ENCODE data around the gene RPS6KC1. TPM values are rescaled to one million over a fixed set of nuclear protein-coding genes. Genes with fewer than 3 reads are reported as not detected.

The RPS6KC1 gene
- total and polyA plus RNA-seq, 9 of the 15 experiments (the other 6 are each of a cell fraction or from before 2014, with no cell fraction given), result 4.3 to 34.6 (median 20.9) TPM

- TF ChIP-seq, protein P1, sequence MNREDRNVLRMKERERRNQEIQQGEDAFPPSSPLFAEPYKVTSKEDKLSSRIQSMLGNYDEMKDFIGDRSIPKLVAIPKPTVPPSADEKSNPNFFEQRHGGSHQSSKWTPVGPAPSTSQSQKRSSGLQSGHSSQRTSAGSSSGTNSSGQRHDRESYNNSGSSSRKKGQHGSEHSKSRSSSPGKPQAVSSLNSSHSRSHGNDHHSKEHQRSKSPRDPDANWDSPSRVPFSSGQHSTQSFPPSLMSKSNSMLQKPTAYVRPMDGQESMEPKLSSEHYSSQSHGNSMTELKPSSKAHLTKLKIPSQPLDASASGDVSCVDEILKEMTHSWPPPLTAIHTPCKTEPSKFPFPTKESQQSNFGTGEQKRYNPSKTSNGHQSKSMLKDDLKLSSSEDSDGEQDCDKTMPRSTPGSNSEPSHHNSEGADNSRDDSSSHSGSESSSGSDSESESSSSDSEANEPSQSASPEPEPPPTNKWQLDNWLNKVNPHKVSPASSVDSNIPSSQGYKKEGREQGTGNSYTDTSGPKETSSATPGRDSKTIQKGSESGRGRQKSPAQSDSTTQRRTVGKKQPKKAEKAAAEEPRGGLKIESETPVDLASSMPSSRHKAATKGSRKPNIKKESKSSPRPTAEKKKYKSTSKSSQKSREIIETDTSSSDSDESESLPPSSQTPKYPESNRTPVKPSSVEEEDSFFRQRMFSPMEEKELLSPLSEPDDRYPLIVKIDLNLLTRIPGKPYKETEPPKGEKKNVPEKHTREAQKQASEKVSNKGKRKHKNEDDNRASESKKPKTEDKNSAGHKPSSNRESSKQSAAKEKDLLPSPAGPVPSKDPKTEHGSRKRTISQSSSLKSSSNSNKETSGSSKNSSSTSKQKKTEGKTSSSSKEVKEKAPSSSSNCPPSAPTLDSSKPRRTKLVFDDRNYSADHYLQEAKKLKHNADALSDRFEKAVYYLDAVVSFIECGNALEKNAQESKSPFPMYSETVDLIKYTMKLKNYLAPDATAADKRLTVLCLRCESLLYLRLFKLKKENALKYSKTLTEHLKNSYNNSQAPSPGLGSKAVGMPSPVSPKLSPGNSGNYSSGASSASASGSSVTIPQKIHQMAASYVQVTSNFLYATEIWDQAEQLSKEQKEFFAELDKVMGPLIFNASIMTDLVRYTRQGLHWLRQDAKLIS (CRISPR knock-in tag; IDR thresholded peaks at IDR 0.05), result peak; percentile 32; the same call in 1 of the 2 replicates
- TF ChIP-seq ZNF699 (CRISPR knock-in tag; IDR thresholded peaks at IDR 0.05; ENCODE audit: insufficient replicate concordance) (no peak), NUFIP1 (IDR thresholded peaks at IDR 0.05; ENCODE audit: partially characterized antibody) (no peak), MECOM (CRISPR knock-in tag; IDR thresholded peaks at IDR 0.05) (peak; percentile 33; the same call in 1 of the 2 replicates), GATAD2B (IDR thresholded peaks at IDR 0.05; ENCODE audit: borderline replicate concordance) (no peak), POLR2AphosphoS5 (IDR thresholded peaks at IDR 0.05; ENCODE audit: control insufficient read depth, insufficient read depth, low read depth, low read length) (peak; percentile 74; the same call in 1 of the 2 replicates), ZNF445 (CRISPR knock-in tag; IDR thresholded peaks at IDR 0.05; ENCODE audit: low read depth) (no peak), PCBP2 (IDR thresholded peaks at IDR 0.05; ENCODE audit: low read depth, low read length, poor library complexity, severe bottlenecking) (no peak), FOXP1 (CRISPR knock-in tag; IDR thresholded peaks at IDR 0.05) (no peak; the same call in 1 of the 2 replicates), ELK3 (CRISPR knock-in tag; IDR thresholded peaks at IDR 0.05) (no peak), ZNF668 (CRISPR knock-in tag; IDR thresholded peaks at IDR 0.05) (no peak), PRPF4 (IDR thresholded peaks at IDR 0.05; ENCODE audit: insufficient read depth, low read depth, low read length, poor library complexity, severe bottlenecking) (no peak)
- TF ChIP-seq, protein P2, sequence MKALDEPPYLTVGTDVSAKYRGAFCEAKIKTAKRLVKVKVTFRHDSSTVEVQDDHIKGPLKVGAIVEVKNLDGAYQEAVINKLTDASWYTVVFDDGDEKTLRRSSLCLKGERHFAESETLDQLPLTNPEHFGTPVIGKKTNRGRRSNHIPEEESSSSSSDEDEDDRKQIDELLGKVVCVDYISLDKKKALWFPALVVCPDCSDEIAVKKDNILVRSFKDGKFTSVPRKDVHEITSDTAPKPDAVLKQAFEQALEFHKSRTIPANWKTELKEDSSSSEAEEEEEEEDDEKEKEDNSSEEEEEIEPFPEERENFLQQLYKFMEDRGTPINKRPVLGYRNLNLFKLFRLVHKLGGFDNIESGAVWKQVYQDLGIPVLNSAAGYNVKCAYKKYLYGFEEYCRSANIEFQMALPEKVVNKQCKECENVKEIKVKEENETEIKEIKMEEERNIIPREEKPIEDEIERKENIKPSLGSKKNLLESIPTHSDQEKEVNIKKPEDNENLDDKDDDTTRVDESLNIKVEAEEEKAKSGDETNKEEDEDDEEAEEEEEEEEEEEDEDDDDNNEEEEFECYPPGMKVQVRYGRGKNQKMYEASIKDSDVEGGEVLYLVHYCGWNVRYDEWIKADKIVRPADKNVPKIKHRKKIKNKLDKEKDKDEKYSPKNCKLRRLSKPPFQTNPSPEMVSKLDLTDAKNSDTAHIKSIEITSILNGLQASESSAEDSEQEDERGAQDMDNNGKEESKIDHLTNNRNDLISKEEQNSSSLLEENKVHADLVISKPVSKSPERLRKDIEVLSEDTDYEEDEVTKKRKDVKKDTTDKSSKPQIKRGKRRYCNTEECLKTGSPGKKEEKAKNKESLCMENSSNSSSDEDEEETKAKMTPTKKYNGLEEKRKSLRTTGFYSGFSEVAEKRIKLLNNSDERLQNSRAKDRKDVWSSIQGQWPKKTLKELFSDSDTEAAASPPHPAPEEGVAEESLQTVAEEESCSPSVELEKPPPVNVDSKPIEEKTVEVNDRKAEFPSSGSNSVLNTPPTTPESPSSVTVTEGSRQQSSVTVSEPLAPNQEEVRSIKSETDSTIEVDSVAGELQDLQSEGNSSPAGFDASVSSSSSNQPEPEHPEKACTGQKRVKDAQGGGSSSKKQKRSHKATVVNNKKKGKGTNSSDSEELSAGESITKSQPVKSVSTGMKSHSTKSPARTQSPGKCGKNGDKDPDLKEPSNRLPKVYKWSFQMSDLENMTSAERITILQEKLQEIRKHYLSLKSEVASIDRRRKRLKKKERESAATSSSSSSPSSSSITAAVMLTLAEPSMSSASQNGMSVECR (CRISPR knock-in tag; IDR thresholded peaks at IDR 0.05), result peak; percentile 65; the same call in 1 of the 2 replicates
- TF ChIP-seq, protein P3, sequence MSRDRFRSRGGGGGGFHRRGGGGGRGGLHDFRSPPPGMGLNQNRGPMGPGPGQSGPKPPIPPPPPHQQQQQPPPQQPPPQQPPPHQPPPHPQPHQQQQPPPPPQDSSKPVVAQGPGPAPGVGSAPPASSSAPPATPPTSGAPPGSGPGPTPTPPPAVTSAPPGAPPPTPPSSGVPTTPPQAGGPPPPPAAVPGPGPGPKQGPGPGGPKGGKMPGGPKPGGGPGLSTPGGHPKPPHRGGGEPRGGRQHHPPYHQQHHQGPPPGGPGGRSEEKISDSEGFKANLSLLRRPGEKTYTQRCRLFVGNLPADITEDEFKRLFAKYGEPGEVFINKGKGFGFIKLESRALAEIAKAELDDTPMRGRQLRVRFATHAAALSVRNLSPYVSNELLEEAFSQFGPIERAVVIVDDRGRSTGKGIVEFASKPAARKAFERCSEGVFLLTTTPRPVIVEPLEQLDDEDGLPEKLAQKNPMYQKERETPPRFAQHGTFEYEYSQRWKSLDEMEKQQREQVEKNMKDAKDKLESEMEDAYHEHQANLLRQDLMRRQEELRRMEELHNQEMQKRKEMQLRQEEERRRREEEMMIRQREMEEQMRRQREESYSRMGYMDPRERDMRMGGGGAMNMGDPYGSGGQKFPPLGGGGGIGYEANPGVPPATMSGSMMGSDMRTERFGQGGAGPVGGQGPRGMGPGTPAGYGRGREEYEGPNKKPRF (IDR thresholded peaks at IDR 0.05; ENCODE audit: low read depth, low read length), result no peak
These were observed 35.7 kb upstream of the RPS6KC1 start, which contains the start of gene ANGEL2 (continued) for GRCh38 chr1:213015099-213016050.

Data from K562 (cell line).